HepG2 (cell line): ENCODE measurements around the gene GJC1. TPM values are rescaled to one million over a fixed set of nuclear protein-coding genes. Genes with fewer than 3 reads are reported as not detected.
A peak's percentile ranks its signal among the peaks of the same experiment; 100 is the strongest.

Source experiments
- ATAC-seq: fragments of 200-7000 bp; cut with Tn5 transposase; 3 replicates; pipeline ENCODE4 v1.9.1; 2020; ENCODE audit warnings: mild to moderate bottlenecking, moderate library complexity
- BruUV-seq: library from RNA; stranded (reverse); fragments of 400-500 nt; replicated peaks from 2 replicates; lab custom pipeline; 2021; lab: Mats Ljungman, UMichigan
- CTCF ChIA-PET: fragments of 300-600 bp; formaldehyde crosslinking; extraction: SDS; loops from one replicate; lab custom pipeline; 2021; ENCODE audit warnings: low total read pairs, inconsistent platforms, low intra/inter-chr PET ratio; lab: Yijun Ruan, JAX
- POLR2A ChIA-PET: fragments of 350-600 bp; sonication (Branson Sonifier 250); formaldehyde crosslinking; loops from one replicate; lab custom pipeline; 2020; ENCODE audit warnings: antibody characterized with exemption, inconsistent platforms; lab: Yijun Ruan, JAX
- DNase-seq: peaks from one replicate; pipeline ENCODE4 v3.0.0-alpha.2; 2015; ENCODE audit warnings: low spot score
- FAIRE-seq: peaks from 3 replicates; lab custom pipeline; 2011; peaks lifted over from hg19 to GRCh38; lab: Jason Lieb, UNC
- H2AFZ ChIP-seq: one replicate; pipeline ENCODE4 v1.6.1; 2011; ENCODE audit warnings: low read length, inconsistent platforms
- H3K27ac ChIP-seq: fragments of 300-600 bp; 3 replicates; pipeline ENCODE4 v1.8.0; 2011; ENCODE audit warnings: mixed run types, mild to moderate bottlenecking, mixed read lengths, low read length, inconsistent platforms; ENCODE audit not compliant: insufficient read depth; ENCODE audit errors: extremely low read length
- H3K27me3 ChIP-seq, 2 experiments: fragments of 200-600 bp in 1 of 2; 2 replicates in 1 of 2; 3 replicates in 1 of 2; pipeline versions ENCODE4 v1.6.0 to v1.8.0; 2011; ENCODE audit warnings: low read length in 2 of 2, mild to moderate bottlenecking in 2 of 2, moderate library complexity in 2 of 2, inconsistent platforms in 1 of 2; ENCODE audit not compliant: insufficient read depth in 2 of 2, control insufficient read depth in 1 of 2
- H3K36me3 ChIP-seq, 2 experiments: fragments of 200-600 bp in 1 of 2; replicated peaks in 1 of 2; 2 replicates in 1 of 2; 3 replicates in 1 of 2; pipeline versions ENCODE4 v1.5.1 to v1.8.0; 2011; ENCODE audit warnings: low read length in 2 of 2, inconsistent platforms in 1 of 2; ENCODE audit not compliant: insufficient read depth in 2 of 2, control insufficient read depth in 1 of 2
- H3K4me1 ChIP-seq: 2 replicates; pipeline ENCODE4 v1.5.1; 2012; ENCODE audit warnings: low read length, inconsistent platforms; ENCODE audit not compliant: insufficient read depth
- H3K4me2 ChIP-seq: 2 replicates; pipeline ENCODE4 v1.6.0; 2011; ENCODE audit warnings: low read depth, low read length, inconsistent platforms
- H3K4me3 ChIP-seq, 3 experiments: fragments of 200-600 bp in 1 of 3; sonication (generic), shearing (Covaris generic) in 1 of 3; replicated peaks in 1 of 3; 2 replicates each; pipeline ENCODE4 v1.5.1; 2011 to 2016; ENCODE audit warnings: low read length in 3 of 3, inconsistent platforms in 2 of 3, low read depth in 2 of 3, mild to moderate bottlenecking in 2 of 3, control low read depth in 1 of 3, mixed read lengths in 1 of 3; ENCODE audit not compliant: insufficient read depth in 1 of 3
- H3K79me2 ChIP-seq: one replicate; pipeline ENCODE4 v1.6.1; 2011; ENCODE audit warnings: low read length, inconsistent platforms; ENCODE audit not compliant: insufficient read depth
- H3K9ac ChIP-seq: 2 replicates; pipeline ENCODE4 v1.6.0; 2011; ENCODE audit warnings: mild to moderate bottlenecking, low read depth, low read length, inconsistent platforms; ENCODE audit not compliant: insufficient read depth
- H3K9me3 ChIP-seq: 2 replicates; pipeline ENCODE4 v1.5.1; 2012; ENCODE audit warnings: mild to moderate bottlenecking, low read length
- H4K20me1 ChIP-seq: 2 replicates; pipeline ENCODE4 v1.6.0; 2011; ENCODE audit warnings: inconsistent platforms, mild to moderate bottlenecking, low read length, moderate library complexity; ENCODE audit not compliant: insufficient read depth
- NFE2L1 ChIP-seq: sonication (generic); formaldehyde crosslinking; IDR thresholded peaks from 2 replicates; pipeline ENCODE4 v1.4.0; 2020; ENCODE audit warnings: missing genetic modification reagents, mild to moderate bottlenecking, borderline replicate concordance
- POLR2A ChIP-seq, 2 experiments: IDR thresholded peaks; 2 replicates each; pipeline ENCODE4 v1.6.1; 2011; ENCODE audit warnings: low read depth in 2 of 2, low read length in 2 of 2, mild to moderate bottlenecking in 1 of 2, moderate library complexity in 1 of 2; ENCODE audit not compliant: insufficient read depth in 1 of 2
- SATB2 ChIP-seq: sonication (generic); formaldehyde crosslinking; IDR thresholded peaks from 2 replicates; pipeline ENCODE4 v1.5.0; 2020; ENCODE audit warnings: missing genetic modification reagents
- SMARCE1 ChIP-seq: fragments of 450-650 bp; IDR thresholded peaks from 2 replicates; pipeline ENCODE4 v1.6.1; 2017; ENCODE audit warnings: borderline replicate concordance
- YEATS4 ChIP-seq: sonication (generic); formaldehyde crosslinking; IDR thresholded peaks from 2 replicates; pipeline ENCODE4 v1.4.0; 2020; ENCODE audit warnings: missing genetic modification reagents, borderline replicate concordance
- ZBTB38 ChIP-seq: sonication (generic); formaldehyde crosslinking; IDR thresholded peaks from 2 replicates; pipeline ENCODE4 v1.5.1; 2020; ENCODE audit warnings: mild to moderate bottlenecking, missing genetic modification reagents
- ZNF318 ChIP-seq: sonication (generic); formaldehyde crosslinking; IDR thresholded peaks from 2 replicates; pipeline ENCODE4 v1.4.0; 2020; ENCODE audit warnings: mild to moderate bottlenecking, missing genetic modification reagents
- ZNF326 ChIP-seq: sonication (generic); formaldehyde crosslinking; IDR thresholded peaks from 2 replicates; pipeline ENCODE4 v1.4.0; 2020; ENCODE audit warnings: missing genetic modification reagents, borderline replicate concordance
- ZNF609 ChIP-seq: sonication (generic); formaldehyde crosslinking; IDR thresholded peaks from 2 replicates; pipeline ENCODE4 v1.4.0; 2020; ENCODE audit warnings: mild to moderate bottlenecking, missing genetic modification reagents, borderline replicate concordance
- WGBS: methylation state at CpG from one replicate; pipeline ENCODE4 v1.1.6; 2017; ENCODE audit warnings: low lambda C conversion rate; 5-methylcytosine and 5-hydroxymethylcytosine counted together
- in situ Hi-C: cut with HindIII; loops from 2 replicates; pipeline ENCODE4 v1.10.0; 2017; ENCODE audit warnings: low pct_unique_long_range_greater_than_20kb; ENCODE audit not compliant: extremely low pct_ligation_motif_present
- intact Hi-C: fragments of 100-400 bp; cut with micrococcal nuclease; formaldehyde crosslinking; loops from one replicate; pipeline ENCODE4 v1.10.0; 2022; ENCODE audit not compliant: unreplicated experiment
- polyA plus RNA-seq, 8 experiments: library from polyadenylated mRNA; depleted of rRNA in 3 of 8; stranded (reverse) in 7 of 8; unstranded in 1 of 8; fragments of >200 nt; fragmentation: Illumina TruSeq in 4 of 8; extraction: Trizol in 4 of 8; gene quantifications; 2 replicates each; pipeline versions ENCODE4 v1.2.1 to v1.2.3, GENCODE V29; 2011 to 2016; ENCODE audit warnings: low read depth in 4 of 8, missing spikeins in 1 of 8, mixed read lengths in 1 of 8; ENCODE audit not compliant: insufficient read depth in 1 of 8
- total RNA-seq, 5 experiments: library from RNA; depleted of rRNA; stranded (reverse); fragments of >200 nt; fragmentation: Illumina TruSeq; extraction: Trizol; gene quantifications; 2 replicates each; pipeline ENCODE4 v1.2.3, GENCODE V29; 2016; ENCODE audit warnings: low read depth in 1 of 5

GJC1 gene
- total and polyA plus RNA-seq, 2 of the 13 experiments (the other 11 are each of a cell fraction or from before 2014, with no cell fraction given) = 1.7 TPM

- Histone ChIP-seq H3K27ac (no peak overlapping the region), H3K9ac (no peak overlapping the region), H3K9me3 (no peaks in the 10 kb centered on the region), H2AFZ (no peak overlapping the region)
- no TSS peak for BruUV-seq
- FAIRE-seq = no peak
- 24% methylated on average over 5 of the region's 5 CpGs for WGBS
- CTCF ChIA-PET = no interaction called here
- TF ChIP-seq ZBTB38 (CRISPR knock-in tag) (no peak), ZNF318 (CRISPR knock-in tag) (no peak), ZNF609 (CRISPR knock-in tag) (no peak), NFE2L1 (CRISPR knock-in tag) (no peak), SATB2 (no peak), POLR2A (IDR thresholded peaks at IDR 0.05; ENCODE audit: insufficient read depth in 1 of 2, low read depth in 2 of 2, low read length in 2 of 2) (no peak), ZNF326 (no peak), YEATS4 (CRISPR knock-in tag) (no peak), SMARCE1 (no peak)
- TF ChIP-seq, all 625 proteins: peak for 0
- DNase-seq (no peak), ATAC-seq (peak; percentile 4; the same call in 1 of the 3 replicates)
- H3K79me2 ChIP-seq = no peaks in the 10 kb centered on the region
- no peaks in the 10 kb centered on the region for H4K20me1 ChIP-seq
- POLR2A ChIA-PET = interaction anchor here (0.5 to 1.2 kb wide), 3 partner anchors 18 to 55 kb away, joined by 3 to 5 read pairs (median 3); no protein-coding TSS in a partner anchor
- intact Hi-C loops = no loop called here
- peaks cover 25% of the 10 kb centered on the region for H3K4me1 ChIP-seq
- peak overlapping the region in 1 of 3 experiments; percentile 74; a peak in 2 of 6 replicates for H3K4me3 ChIP-seq
- H3K36me3 ChIP-seq = no peaks in the 10 kb centered on the region
- H3K4me2 ChIP-seq = peak overlapping the region; percentile 35
- in situ Hi-C loops = no loop called here
- peaks cover 21 to 48% of the 10 kb centered on the region in 2 experiments for H3K27me3 ChIP-seq
Measured at GRCh38 chr17:44757918-44758413, 72.1 kb downstream of the GJC1 start.
